Brain pericyte (primary cell): ENCODE results near the gene CYSTM1.

Experiments
- DNase-seq: peaks from one replicate; pipeline ENCODE4 v3.0.0-alpha.2; 2012; ENCODE audit warnings: low read depth, low spot score

The CYSTM1 gene

GRCh38 chr5:140208065-140208464, 33.1 kb downstream of the CYSTM1 start:
- no peak for DNase-seq

- DNase-seq, result no peak
These were observed 38.5 kb downstream of the CYSTM1 start for GRCh38 chr5:140213370-140213983.

- DNase-seq, result peak; percentile 21
These were observed 39.8 kb downstream of the CYSTM1 start for GRCh38 chr5:140214831-140215230.

- no peak for DNase-seq
These were observed 40.3 kb downstream of the CYSTM1 start for GRCh38 chr5:140215276-140215675.

DNA sequence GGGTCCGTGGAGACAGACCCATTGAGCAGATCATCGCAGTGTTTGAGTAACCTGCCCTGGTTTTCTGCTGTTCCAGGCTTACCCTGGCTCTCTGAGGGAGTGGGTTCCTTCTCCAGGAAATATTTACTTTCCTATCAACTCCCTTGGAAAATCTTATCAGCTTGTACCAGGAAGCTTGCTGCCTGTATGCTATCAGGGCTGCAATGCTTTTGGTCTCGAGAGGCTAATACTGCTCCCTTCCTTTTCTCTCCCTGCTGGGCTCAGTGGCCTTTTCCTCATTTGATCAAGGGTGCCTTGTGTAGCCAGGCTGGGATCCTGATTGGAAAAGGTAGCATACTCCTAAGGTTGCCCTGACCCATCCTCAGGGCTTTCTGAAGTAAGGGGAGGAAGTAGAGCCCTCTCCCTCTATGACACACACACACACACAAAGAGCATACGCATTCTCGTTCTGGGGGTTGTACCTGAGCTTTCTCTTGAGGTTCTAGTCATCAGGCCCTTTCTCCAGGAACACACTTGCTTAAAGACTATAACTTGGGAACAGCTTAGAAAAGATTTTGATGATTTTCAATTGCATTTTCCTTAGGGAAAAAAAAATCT, 41.6 kb downstream of the CYSTM1 start:
- DNase-seq, result no peak

DNA sequence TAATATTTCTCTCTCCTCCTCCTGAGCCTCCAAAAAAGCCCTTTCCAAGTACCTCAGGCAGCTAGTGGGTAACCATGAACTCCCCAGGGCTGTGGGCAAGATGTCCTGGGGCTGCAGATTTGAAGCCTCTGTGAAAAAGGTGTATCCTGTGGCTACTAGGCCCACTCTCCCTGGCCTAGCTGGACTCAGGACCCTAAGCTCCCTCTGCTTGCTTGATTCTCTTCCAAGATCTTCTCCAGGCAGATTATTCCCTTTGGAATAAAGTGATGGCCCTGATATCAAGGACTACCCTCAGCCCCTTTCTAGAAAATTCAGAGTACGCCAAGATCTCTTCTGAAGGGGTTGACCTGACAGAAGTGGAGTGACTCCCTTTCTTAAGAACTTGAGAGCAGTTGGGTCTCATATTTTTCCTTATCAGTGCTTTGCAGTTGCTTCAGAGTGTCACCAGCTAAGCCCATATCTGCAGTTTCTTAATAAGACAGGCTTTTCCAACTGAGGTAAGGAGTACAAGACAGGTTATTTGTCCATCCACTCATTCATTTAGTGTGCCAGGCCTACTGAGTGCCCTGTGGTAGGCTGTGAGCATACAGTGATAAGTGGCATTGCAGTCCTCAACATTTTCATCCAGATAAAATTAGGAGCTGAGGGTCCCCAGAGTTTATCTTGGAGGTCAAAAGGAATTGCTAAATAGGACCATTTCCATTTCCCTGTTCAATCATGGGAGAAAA, 42.5 kb downstream of the CYSTM1 start:
- no peak for DNase-seq

DNA sequence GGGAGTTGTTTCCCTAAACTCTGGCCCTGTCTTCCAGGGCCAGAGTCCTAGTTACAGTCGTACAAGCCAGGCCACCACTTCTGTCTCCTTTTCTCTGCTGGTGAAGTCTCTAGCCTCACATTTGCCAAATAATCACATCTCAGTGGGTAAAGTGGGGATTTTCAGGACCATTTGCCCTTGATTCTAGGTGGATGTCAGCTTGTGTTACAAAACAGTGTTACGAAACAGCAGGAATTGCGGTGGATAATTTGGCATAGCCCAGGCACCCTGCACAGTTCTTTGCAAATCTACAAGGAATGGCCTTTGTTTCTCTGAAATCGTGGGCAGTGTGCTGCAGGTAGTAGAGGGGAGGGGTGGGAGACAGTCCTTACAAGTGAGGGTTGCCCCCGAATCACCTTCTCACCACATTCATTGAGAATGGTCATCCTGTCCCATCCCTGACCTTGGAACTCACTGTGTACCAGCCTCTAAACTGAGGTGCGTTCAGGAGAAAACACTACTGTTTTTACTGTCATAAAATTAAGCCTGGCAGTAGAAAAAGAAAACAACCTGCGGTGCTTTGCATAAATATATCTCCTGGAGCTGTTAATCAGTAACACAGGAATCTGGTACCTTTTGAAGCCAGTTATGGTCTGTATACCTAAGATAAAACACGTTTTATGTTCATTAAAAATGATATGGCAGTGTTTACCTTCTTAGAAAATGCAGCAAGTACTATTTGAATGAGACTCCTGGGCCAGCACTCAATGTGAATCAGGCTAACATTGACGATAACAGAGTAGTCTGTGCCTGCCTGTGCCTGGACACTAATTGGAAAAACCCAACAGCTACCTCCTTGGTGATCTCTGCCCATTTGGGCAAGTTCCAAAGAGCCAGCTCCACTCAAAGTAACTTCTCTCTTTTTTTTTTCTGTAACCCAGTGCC, 44.3 kb downstream of the CYSTM1 start:
- DNase-seq, result no peak

- no peak for DNase-seq
These were observed 45.2 kb downstream of the CYSTM1 start for GRCh38 chr5:140220032-140220697.

GRCh38 chr5:140220698-140221064, 45.7 kb downstream of the CYSTM1 start:
- no peak for DNase-seq

DNA sequence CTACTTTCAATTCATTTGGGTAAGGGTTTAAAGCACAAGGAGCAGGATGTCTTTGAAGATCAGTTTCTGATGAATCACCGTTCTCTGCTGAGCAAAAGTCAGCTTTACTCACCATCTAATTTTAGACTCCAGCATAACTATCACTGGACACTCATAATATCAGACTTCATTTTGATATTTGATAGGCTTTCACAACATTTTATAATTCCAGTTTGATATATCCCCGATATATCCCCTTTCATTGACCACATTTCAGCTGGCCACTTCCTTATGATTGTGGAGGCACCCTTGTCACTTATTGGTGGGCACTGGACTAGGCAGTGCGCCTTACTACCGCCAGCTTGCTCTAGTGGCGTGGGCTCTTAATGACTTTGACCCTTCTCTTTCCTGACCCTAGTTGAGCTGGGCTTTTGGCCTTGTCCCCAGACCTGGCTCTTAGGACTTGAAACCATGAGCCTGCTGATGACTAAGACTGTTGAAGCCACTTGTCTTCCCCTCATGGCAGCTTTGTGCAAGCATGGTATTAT, 46.8 kb downstream of the CYSTM1 start:
- DNase-seq, result peak; percentile 30

DNA sequence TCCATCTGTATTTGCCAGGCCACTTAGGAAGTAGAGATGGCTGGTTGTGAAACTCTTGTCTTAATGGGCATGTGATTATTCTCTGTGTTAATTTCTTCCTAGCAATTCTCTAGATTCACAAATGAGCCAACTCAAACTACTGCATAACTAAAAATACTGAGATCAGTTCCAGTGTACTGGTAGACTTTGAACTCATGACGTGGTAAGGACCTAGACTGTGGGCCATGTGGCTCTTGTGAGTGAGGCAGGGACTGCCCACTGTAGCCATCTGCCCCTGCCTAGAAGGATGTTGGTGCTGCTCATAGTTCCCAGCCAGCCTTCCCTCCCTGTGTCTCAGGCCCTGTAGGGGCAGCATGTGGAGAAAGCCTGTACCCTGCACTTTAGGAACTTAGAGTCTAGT, 47.4 kb downstream of the CYSTM1 start:
- DNase-seq, result no peak

- DNase-seq, result no peak
These were observed 48.6 kb downstream of the CYSTM1 start for GRCh38 chr5:140223567-140223966.

- no peak for DNase-seq
These were observed 49.7 kb downstream of the CYSTM1 start for GRCh38 chr5:140224658-140225057.

GRCh38 chr5:140225396-140225795, 50.4 kb downstream of the CYSTM1 start:
- no peak for DNase-seq

- no peak for DNase-seq
These were observed 52.1 kb downstream of the CYSTM1 start for GRCh38 chr5:140227046-140227445.

GRCh38 chr5:140228364-140228837, 53.4 kb downstream of the CYSTM1 start:
- no peak for DNase-seq

- no peak for DNase-seq
These were observed 55.4 kb downstream of the CYSTM1 start for GRCh38 chr5:140230373-140230772.

DNA sequence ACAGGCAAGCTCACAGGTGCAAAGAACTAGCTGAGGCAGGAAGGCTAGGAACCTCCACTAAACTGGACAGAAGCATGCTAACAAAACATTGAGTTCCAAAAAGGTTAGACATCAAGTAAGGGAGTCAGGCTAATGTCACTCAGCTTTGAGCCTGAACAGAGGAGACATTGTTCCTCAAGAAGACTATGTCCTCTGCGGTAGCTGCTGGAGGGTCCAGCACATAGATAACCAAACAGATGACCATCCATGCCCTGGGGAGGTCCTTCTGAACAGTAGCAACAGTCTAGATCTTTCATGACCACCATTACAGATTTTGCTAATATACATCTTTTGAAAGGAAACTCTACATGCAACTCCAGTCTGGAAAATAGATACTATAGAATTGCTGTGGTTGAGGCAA, 57.7 kb downstream of the CYSTM1 start:
- no peak for DNase-seq

GRCh38 chr5:140234377-140234989, 59.5 kb downstream of the CYSTM1 start:
- DNase-seq, result no peak

DNA sequence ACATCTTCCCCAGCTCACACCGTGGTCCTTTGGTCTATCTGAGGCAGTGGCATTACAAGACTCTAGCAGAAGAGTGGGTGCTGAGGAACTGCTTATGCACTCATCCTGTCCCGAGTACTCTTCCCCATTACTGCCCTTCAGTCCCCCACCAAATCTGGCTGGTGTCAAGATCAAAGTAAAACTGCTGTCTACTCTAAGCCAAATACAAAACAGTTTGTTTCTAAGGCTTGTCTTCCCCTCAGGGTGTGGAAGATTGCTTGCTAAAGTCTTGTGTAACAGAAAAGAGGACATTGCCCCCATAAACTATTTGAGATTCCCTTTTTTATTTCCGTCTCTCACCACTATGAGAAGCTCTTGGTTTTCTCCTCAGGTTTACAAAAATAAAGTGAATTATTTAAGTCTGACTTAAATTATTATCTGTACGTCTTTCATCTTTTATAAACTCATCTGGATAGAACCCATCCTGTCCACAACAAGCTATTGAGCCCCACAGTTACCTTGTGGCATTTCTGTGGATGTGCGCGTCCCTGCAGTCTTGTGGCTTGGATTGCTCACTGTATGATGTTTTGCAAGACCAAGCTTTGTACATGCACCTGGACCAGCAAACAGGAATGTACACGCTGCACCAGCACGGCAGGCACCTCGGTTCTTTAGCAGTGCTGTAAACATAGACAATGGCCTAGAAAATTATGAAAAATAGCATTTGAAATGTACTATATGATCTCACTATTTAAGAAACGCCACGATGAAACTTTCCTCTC, 61.0 kb downstream of the CYSTM1 start:
- no peak for DNase-seq
